Measurements from ENCODE around the gene MTHFD1L. TPM values are rescaled to one million over a fixed set of nuclear protein-coding genes. Genes with fewer than 3 reads are reported as not detected.
"Not testable (repeated sequence)": the region's sequence is repeated elsewhere in the genome, so short reads cannot be mapped to it uniquely, and the experiment has no call there.

The MTHFD1L gene
- total RNA-seq, 1 experiment from 2014 or later, result 38.1 TPM

DNA sequence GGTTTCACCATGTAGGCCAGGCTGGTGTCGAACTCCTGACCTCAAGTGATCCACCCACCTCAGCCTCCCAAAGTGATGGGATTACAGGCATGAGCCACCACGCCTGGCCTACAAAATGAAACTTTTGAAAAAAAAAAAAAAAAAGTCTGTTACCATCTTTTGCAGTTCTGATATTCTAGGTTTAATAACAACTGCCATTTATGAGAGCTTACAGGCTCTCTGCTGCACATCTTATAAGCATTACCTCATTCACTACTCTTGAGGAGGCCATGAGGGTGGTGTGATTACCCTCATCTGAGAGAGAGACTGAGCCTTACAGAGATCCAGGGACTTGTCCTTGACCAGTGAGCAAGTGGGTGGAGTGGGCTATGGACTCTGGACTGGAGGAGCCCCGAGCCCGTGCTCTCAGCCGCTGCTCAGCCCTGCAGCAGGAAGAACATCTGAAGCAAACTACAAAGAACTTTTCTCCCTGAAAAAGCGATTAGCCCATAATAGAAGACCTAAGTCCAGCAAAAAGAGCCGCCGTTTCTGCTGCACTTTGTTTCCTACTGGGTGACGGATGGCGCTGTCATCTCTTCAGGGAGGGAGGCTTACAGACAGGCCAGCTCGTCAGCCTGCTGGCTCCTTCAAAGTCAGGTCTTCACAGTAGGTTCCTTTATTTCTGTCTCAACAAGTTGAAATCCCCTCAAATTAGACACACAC, 254.5 kb downstream of the MTHFD1L start:
- no peak for DNase-seq (ENCODE audit: low read depth)

DNA sequence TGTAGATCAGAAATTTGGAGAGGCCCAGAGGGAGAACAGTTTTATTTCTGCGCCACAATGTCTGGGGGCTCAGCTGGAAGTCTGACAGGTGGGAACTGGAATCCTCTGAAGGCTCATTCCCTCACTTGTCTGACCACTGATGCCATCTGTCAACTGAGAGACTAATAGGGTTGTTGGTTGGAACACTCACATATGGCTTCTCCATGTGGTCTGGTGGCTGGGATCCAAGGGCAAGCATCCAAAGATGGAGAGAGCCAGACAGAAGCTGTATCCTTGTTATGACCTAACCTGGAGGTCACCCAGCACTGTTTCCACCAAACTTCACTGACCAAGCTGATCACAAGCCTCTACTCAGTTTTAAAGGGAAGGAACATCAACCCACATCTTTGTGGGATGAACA, 256.4 kb downstream of the MTHFD1L start:
- peak; percentile 54 for DNase-seq (ENCODE audit: low read depth)

GRCh38 chr6:151123641-151124040, 258.1 kb downstream of the MTHFD1L start:
- not testable (repeated sequence) for DNase-seq (ENCODE audit: low read depth)

- not testable (repeated sequence) for DNase-seq (ENCODE audit: low read depth)
Measured at GRCh38 chr6:151125242-151125641, 259.7 kb downstream of the MTHFD1L start.

DNA sequence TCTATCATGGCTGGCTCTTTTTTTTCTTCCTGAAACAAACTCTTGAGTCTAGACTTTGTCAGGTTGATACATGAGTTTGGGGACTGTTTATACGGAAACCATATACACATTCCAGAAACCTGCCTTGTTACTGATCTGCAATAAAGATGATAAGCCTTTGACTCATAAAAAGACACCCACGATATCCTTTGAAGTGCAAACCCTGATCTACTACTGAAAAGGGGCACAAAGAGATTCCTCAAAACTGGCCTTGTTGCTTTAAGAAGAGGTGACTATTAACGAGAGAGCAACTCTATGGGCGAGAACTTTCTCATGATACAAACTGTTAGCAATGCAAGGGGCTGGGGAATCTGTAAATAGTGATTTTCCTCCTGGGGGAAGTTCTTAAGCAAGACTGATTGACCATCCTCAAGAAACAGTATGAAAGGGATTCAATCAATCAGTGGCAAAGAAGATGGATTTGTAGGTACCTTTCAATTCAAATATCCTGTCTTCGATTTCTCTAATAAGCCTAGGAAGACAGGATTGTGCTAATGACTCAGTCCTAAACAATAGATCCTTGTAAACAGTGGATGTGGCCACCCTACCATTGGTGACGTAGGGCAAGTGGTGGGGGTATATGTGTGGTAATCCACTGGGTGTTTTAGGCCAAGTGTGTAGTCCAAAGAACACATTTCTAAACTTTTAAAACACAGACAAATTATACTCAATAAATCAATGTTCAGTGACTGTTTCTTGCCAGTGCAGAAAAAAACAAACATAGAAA, 260.3 kb downstream of the MTHFD1L start:
- DNase-seq (ENCODE audit: low read depth), result not testable (repeated sequence)

- not testable (repeated sequence) for DNase-seq (ENCODE audit: low read depth)
Measured at GRCh38 chr6:151126417-151126724, 260.9 kb downstream of the MTHFD1L start.

DNA sequence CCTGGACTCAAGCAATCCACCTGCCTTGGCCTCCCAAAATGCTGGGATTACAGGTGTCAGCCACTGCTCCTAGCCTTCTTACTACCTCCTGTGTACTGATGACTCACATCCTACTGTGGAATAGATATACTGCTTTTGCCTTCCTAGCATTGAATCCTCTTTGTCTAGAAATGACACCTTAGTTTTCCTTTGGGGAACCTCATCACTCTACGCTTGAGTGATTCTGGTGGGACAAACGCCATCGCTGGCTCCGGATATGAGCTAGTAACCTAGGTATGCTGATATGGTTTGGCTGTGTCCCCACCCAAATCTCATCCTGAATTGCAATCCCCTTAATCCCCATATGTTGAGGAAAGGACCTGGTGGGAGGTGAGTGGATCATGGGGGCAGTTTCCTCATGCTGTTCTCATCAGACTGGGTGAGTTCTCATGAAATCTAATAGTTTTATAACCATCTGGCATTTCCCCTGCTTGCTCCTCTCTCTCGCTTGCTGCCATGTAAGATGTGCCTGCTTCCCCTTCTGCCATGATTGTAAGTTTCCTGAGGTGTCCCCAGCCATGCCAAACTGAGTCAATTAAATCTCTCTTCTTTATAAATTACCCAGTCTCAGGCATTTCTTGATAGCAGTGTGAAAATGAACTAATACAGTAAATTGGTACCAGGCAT, 261.8 kb downstream of the MTHFD1L start:
- DNase-seq (ENCODE audit: low read depth), result not testable (repeated sequence)

GRCh38 chr6:151128763-151129370, 263.4 kb downstream of the MTHFD1L start:
- no peak for DNase-seq (ENCODE audit: low read depth)

DNA sequence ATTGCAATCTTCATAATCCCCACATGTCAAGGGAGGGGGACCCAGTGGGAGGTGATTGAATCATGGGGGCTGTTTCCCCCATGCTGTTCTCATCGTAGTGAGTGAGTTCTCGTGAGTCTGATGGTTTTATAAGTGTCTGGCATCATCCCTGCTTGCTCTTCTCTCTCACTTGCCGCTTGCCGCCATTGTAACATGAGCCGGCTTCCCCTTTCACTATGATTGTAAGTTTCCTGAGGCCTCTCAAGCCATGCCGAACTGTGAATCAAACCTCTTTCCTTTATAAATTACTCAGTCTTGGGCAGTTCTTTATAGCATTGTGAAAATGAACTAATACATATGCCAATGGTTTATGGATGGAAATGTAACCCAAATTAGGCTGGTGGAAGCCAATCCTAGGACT, 264.8 kb downstream of the MTHFD1L start:
- no peak for DNase-seq (ENCODE audit: low read depth)

DNA sequence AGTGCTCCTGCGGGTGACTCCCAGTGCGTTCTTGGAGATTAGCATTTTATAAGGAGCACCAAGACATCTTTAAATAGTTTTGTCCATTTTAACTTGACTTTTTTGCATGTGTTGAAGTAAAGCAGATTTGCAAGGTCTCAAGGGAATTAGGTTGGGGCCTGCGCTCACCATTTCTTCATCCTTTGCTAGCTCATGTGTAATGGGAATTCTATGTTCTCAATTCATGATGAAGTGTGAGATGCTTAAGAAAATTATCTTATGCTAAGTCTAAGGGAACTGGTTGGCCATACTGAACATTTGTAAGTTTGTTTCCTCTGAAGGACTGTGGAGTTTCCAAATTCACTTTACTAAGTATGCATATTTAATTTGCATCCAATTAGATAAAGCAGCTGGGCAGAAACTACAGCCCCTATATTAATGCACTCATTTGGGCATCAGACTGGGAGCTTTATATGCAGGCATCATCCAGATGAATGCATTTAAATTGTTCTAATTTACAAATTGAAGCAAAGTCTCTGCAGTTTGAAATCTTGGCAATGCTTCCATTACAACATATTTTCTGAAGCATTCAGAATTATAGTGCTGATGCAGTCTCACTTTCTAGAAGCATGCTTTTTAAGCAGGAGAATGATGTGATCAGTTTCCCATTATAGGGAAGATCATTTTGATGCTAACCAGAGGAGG, 266.0 kb downstream of the MTHFD1L start:
- DNase-seq (ENCODE audit: low read depth), result no peak

DNA sequence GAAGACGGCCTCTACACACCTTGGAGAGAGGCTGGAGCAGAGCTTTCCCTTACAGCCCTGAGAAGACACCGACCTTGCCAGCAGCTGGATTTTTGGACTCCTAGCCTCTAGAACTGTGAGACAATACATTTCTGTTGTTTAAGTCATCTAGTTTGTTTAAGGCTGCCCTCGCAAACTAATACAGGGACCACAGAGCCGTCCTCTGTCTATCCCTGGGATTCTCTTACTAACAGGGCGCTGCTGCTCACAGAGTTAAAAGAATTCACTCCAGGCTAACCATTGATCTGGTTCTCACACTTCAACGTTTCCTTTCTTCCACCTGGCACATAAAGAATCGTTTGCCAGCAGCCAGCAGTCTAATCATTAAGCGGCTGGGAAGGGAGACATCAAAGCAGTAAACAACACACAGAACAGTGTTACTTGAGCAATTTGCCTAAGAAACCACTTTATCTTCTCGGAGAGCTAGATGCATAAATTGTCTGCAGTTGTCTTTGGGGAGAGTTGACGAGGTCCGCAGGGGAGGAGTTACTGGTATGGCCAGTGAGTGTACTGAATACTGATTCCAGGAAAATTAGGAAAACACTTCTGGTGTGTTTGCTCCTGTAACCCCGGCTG, 270.7 kb downstream of the MTHFD1L start:
- no peak for DNase-seq (ENCODE audit: low read depth)

- no peak for DNase-seq (ENCODE audit: low read depth)
Measured at GRCh38 chr6:151137542-151137941, 272.0 kb downstream of the MTHFD1L start.

- no peak for DNase-seq (ENCODE audit: low read depth)
Measured at GRCh38 chr6:151139524-151139923, 274.0 kb downstream of the MTHFD1L start.

GRCh38 chr6:151140767-151141166, 275.3 kb downstream of the MTHFD1L start:
- DNase-seq (ENCODE audit: low read depth), result no peak

DNA sequence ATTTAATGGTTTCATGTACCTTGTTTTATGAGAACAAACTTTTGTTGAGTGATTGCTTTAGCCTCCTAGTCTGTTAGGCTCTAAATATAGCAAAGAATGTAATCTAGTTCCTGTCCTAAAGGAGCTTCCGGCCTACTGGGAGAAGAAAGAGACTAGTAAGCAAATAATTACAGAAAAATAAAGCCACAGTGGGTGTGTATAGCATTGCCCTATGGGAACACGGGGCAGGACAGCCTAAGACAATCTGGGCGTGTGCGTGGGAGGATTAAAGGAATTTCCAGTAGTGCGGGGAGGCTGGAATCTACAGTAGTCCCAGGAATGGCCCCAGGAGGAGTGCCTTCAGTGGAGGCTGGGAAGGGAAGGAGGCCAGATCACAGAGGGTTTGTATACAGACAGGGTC, 276.2 kb downstream of the MTHFD1L start:
- DNase-seq (ENCODE audit: low read depth), result peak; percentile 13

GRCh38 chr6:151142676-151143075, 277.2 kb downstream of the MTHFD1L start:
- peak; percentile 20 for DNase-seq (ENCODE audit: low read depth)

GRCh38 chr6:151143337-151143736, 277.8 kb downstream of the MTHFD1L start:
- DNase-seq (ENCODE audit: low read depth), result no peak

- no peak for DNase-seq (ENCODE audit: low read depth)
Measured at GRCh38 chr6:151143806-151144205, 278.3 kb downstream of the MTHFD1L start.

- no peak for DNase-seq (ENCODE audit: low read depth)
Measured at GRCh38 chr6:151147118-151147832, 281.8 kb downstream of the MTHFD1L start.

DNA sequence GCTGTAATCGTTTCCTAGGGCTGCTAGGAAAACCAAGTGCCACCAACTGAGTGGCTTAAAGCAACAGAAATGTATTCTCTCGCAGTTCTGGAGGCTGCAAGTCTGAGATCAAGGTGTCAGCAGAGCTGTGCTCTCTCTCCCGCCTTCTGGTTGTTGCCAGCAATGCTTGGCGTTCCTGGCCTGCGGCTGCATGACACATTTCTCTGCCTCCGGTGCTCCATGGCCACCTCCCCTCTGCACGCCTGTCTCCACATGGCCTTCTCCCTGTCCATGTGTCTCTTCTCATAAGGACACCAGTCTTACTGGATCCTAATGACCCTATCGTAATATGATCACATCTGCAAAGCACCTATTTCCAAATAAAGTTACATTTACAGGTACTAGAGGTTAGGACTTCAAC, 282.6 kb downstream of the MTHFD1L start:
- DNase-seq (ENCODE audit: low read depth), result no peak

DNA sequence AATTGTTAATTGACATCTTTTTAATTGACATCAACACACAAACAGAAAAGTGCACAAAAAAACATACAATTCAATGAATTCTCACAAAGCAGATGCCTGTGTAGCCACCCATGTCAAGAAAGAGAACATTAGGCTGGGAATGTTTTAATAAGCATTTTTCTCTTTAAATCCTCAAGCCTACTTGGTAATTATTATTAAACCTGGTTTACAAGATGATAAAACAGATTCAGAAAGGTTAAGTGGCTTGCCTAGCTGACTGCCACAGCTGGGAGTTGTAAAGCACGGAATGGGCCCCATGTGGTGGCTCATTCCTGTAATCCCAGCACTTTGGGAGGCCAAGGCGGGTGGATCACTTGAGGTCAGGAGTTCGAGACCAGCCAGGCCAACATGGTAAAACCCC, 284.3 kb downstream of the MTHFD1L start:
- no peak for DNase-seq (ENCODE audit: low read depth)
